Glomerular visceral epithelial cell (primary cell): Measurements from ENCODE around the gene CBLN3.
A peak's percentile ranks its signal among the peaks of the same experiment; 100 is the strongest.

Experiments used
- DNase-seq: peaks from one replicate; pipeline ENCODE4 v3.0.0-alpha.2; 2016; ENCODE audit errors: extremely low spot score

The CBLN3 gene

DNA sequence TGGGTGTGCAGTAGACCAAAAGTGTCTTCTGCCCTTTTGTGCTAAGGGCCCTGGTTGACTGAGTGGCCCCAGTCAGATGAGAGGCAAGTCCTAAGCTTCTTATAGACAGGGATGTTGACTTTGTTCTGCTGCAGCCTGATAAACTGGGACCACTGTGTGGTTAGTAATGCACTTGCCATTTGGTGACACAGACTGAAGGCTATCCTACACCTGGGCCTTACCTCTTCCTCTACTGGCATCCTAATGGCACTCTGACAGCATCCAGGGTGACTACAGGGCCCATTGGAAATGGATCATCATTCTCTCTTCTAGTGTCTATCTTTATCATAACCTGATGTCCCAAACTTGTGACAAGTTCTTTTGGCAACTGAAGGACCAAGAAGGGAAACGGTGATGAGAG lies 9.8 kb upstream of the CBLN3 start:
- no peak for DNase-seq

DNA sequence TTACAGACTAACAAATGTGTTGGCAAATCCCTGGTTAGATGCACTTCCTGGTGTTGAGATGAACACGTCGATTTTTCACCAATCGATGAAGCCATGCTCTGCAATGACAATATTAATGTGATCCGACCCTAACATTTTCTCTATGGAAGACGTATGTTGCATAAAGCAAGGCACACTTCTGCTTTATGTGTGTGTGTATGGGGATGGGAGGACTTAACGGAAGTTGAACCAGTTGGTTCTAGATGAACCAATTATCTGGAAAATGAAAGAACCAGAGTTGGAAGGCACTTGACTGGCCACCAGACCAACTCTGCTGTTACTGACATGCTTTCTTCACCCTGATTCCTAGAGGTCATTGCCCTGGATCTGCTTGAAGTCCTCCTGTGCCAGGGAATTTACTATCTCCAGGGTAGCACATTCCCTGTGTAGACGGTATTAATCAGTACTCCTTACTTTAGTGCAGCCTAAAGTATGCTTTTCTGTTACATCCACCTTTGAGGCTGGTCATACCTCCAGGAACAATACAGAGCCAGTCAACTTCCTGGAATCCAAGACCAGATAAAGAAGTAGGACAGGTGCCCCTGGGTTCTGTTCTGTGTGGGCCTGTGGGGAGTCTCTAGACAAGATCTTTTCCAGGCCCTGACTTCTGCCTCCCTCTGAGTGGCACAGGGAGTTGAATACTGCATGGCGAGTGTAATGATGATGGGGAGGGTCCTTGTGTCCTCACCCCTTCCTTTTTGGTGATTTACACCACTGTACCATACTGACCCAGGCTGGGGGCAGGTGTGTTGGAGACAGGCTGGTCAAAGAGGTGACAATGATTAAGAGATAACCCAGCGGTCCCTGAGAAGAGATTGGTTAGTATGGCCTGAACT lies 9.0 kb upstream of the CBLN3 start:
- no peak for DNase-seq

DNA sequence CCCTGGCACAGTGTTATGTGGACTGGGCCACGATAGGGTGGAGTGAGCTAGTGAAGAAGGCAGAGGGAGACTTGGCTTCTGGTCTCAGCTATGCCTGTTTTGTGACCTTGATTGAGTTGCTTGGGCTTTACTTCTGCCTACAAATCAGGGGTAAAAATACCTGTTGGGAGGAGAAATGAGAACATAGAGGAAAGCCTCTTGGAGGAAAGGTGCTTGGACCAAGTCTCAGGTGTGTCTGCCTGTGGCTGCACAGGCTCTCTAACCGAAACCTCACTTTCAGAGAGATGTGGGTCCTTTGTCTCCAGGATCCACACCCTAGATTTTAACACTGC lies 8.2 kb upstream of the CBLN3 start:
- no peak for DNase-seq

GRCh38 chr14:24437020-24437735 lies 7.7 kb upstream of the CBLN3 start:
- DNase-seq: no peak

- peak; percentile 72 for DNase-seq
These were observed 7.0 kb upstream of the CBLN3 start for GRCh38 chr14:24436355-24437019.

DNA sequence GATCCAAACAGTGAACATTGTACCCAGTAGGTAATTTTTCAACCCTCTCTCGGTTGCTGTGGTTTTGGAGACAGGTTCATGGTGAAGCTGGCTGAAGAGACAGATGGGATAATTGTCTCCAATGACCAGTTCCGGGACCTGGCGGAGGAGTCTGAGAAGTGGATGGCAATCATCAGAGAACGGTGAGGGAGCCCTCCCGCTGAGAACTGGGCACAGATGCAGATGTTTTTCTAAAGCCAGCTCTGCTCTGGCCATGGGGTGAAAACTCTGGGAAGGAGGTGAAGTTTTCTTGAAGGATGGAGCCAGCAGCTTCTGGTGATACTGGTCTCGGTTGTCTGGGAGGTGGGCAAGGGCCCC lies 6.5 kb upstream of the CBLN3 start:
- no peak for DNase-seq

DNA sequence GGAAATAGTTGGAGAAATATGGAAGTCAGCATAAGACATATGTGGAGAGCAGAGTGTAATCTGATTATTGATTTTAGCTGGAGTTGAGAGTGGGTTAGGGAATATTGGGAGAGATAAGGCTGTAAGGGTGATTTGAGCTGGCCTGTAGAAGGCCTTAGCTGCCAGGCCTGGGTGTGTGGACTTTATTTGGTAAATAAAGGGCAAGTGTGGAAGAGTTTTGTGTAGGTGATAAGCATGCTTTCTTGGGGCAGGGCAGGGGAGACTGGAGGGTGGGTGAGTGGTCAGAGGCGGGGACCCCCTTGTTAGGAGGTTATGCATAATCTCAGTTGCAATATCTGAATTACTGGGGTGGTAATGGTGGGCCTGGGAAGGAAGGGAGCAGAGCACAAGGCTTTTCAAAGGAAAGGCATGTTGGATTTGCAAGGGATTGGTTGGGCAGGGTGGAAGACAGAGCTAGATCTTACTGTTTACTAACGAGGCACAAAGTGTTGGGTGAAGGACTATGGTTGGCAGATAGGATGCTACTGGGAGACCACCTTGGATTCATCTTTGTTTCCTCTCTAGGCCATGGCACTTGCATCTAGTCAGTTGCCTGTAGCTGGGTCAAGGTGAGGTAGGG lies 5.8 kb upstream of the CBLN3 start:
- DNase-seq: no peak

DNA sequence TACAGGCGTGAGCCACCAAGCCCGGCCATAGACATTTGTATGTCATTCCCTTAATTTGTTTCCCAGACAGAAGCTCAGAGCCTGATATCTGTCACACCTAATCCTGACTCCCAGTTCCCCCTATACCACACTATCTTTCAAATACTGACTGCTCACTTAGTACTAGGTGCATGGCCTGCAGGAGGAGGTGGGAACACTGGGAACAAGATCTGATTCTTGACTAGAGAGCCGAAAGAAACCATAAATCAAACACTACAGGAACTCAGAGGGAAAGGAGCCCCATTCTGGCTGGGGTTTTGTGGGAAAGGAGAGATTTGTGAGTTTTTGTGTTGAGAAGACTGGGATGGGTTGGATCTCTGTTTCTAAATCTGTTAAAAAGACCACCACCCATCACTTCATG lies 5.2 kb upstream of the CBLN3 start:
- no peak for DNase-seq

DNA sequence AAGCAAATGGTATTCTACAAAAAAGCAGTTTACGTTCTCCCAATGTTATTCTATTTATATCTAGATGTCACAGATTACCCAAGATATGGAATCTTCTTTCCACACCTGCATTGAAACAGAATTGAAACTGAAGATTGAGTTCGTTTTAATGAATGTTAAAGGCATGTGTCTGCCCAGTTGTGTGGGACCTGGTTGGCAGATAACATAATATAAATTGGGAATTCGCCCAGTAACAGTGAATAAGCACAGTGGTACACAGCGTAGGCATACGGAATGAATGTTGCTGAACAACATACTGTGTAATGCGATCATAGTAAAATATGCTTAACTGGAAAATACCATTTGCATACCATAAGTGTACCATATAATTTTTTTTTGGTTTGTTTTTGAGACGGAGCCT lies 4.6 kb upstream of the CBLN3 start:
- DNase-seq: no peak

GRCh38 chr14:24432259-24433131 lies 3.0 kb upstream of the CBLN3 start:
- DNase-seq: no peak

- peak; percentile 92 for DNase-seq
These were observed 2.2 kb upstream of the CBLN3 start for GRCh38 chr14:24431569-24432258.

DNA sequence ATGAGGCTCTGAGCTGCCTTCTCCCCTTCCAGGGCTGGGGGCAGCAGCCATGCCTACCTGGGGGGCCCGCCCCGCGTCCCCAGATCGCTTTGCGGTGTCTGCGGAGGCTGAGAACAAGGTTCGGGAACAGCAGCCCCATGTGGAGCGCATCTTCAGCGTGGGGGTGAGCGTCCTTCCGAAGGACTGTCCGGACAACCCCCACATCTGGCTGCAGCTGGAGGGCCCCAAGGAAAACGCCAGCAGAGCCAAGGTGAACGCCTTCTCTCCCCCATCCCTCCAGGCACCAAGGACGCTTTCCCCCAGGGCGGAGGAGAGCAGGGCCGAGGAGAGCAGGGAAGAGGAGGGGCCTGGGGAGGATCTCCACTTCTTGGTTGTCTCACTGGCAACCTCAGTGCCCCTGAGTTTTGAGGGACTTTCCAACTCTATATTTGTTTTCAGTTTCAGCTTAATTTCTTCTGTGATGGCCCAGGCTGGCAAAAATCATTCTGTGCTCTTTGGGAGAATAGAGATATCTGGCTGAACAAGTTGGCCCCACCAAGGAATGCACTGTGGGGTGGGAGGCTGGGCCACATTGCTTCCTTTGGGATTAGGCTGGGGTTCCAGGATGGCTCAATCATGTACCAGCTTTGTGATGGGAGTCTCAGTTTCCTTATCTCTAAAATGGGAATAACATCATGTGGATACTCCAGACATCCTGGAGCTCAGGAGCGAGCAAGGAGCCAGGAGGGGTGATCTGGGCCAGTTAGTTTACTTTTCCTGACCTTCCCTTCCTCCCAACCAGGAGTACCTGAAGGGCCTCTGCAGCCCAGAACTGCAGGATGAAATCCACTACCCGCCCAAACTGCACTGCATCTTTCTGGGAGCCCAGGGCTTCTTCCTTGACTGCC lies 1.5 kb upstream of the CBLN3 start:
- peak; percentile 49 for DNase-seq

DNA sequence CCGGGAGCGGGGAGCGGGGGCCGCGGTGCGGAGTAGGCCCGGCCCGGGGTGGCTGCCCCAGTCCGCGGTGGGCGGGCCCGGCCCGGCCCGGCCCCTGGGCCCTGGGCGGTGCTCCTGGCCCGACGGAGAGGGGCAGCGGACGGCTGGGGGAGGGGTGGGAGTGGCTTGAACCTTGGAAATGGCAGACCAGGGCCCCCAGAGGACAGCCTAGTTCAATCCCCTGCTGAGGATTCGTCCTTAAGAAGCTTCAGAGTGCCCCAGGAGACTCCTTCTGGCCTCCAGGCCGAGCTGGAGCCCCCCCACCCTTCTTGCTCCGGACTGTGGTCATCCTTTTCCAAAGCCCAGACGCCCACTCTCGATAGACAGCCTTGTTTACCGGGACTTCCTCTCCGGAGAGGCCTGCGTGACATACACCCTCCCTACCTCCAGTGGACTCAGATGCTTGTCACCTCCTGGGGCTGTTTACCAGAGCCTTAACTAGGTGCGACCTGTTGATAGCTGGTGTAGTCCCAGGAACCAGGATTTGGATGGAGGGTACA lies 744 bp upstream of the CBLN3 start:
- peak; percentile 79 for DNase-seq

DNA sequence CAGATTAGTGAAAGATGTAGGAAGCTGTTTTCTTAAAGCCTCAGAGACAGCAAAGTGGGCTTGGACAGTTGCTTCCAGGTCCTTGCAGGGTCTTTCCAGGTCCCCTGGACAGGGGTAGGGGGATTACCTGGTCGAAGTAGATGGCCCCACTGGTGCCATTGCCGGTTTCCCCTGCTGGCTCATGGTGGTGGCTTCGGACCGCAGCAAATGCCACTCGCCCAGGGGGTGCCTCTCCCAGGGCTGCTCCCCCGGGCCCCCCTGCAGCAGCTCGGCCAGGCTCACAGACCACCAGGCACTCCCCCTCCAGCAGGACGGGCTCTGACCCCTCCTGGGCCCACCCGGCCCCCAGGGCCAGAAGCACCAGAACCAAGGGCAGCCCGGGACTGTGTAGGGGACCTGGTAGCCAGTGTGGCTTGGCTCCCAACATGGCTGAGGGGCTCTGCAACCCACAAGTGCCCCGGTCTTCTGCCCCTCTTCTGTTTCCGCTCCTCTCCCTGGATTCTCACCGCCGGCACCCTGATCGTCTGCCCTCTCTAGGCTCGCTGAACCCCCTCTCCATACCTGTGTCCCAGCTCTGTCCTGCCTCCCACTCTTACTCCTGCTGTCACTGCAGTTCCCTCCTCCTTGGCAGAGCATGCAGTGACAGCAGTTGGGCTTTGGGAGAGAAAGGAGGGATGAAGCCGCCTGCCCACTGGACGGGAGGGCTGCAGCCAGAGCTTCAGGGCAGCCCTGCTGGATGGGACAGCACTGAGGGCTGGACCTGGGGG lies 657 bp downstream of the CBLN3 start:
- no peak for DNase-seq

GRCh38 chr14:24427537-24428508 lies 1.6 kb downstream of the CBLN3 start:
- no peak for DNase-seq

DNA sequence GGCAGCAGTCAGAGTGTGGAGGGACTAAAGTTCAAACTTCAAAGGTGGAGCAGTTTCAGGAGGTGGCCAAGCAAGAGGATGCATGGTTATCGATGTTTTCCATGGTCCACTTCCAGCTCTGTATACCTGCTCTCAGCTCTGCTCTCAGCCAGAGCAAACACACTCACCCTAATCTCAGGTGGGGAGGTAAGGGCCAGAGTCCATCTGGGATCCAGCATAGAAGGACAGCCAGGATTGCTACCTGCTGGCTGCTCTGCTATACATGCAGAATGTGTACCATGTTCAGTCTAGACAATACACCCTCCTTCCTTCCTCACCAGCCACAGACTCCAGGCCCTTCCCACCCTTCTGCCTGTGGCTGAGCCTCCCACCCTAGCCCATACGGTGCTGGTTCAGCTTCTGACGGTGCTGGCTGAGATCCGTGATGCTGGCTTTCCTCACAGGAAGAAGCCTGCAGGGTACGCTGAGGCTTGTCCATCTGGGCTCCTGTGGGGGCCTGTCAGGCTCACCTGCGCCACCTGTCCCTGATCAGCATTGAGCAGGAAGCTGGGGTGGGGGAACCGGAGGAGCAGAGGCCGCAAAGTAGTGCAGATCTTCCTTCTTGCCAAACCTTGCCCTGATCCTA lies 2.4 kb downstream of the CBLN3 start:
- no peak for DNase-seq
